Transverse colon (tissue), 4 donors: ENCODE data around the gene AHI1.

Source experiments
- CTCF ChIP-seq, 5 experiments: fragments of 200-600 bp in 3 of 5; fragments of 450-650 bp in 2 of 5; sonication (generic) in 3 of 5; IDR thresholded peaks; 1 replicate in 2 of 5; 2 replicates in 3 of 5; pipeline ENCODE4 v1.5.1; 2016 to 2017; ENCODE audit warnings: antibody characterized with exemption in 5 of 5, inconsistent platforms in 3 of 5, mild to moderate bottlenecking in 2 of 5, moderate library complexity in 1 of 5
- POLR2A ChIP-seq: fragments of 450-650 bp; IDR thresholded peaks from one replicate; pipeline ENCODE4 v1.6.1; 2016; ENCODE audit warnings: antibody characterized with exemption, mild to moderate bottlenecking, moderate library complexity
- POLR2AphosphoS5 ChIP-seq, 3 donors: sonication (generic); formaldehyde crosslinking; IDR thresholded peaks; one replicate each; pipeline ENCODE4 v1.6.1; 2016; ENCODE audit warnings: antibody characterized with exemption in 3 of 3

- TF ChIP-seq POLR2AphosphoS5 (IDR thresholded peaks at IDR 0.05): peak in 2 of 3 donors; percentile 18 to 25
- no peak for TF ChIP-seq CTCF (IDR thresholded peaks at IDR 0.05)
- no peak for TF ChIP-seq POLR2A
Measured at GRCh38 chr6:135251498-135252441, 245.8 kb downstream of the AHI1 start.
